ENCODE results near the gene KNCN. TPM values are rescaled to one million over a fixed set of nuclear protein-coding genes. Genes with fewer than 3 reads are reported as not detected.

The KNCN gene
- total RNA-seq, 1 donor from 2014 or later: not detected

DNA sequence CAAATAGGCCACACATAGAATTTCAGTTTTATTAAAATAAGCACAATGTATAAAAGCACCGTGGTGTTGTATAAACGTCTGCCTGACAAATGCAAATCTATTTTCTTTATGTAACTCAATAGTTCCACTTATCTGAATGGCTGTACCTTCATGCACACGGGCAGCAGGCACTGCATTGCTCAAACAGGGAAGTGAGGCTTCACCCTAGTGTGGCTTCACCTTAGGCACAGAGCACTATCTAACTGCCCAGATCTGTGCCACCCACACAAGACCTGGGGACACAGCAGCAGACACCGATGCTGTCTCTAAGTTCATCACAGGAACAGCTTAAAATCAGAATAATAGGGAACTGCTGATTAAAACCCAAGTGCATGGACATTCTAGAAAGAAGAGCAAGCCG is 6.0 kb upstream of the KNCN start:
- Histone ChIP-seq H3K27ac (no peak overlapping the region), H3K9me3 (no peaks in the 10 kb centered on the region), H3K27me3 (no peaks in the 10 kb centered on the region), H3K36me3 (peaks cover 32 to 46% of the 10 kb centered on the region in 2 donors), H3K4me1 (no peaks in the 10 kb centered on the region), H3K4me3 (no peak overlapping the region)
- intact Hi-C loops (cut with DNase I): no loop called here
- no peak for DNase-seq (ENCODE audit: low spot score in 2 of 2)
- TF ChIP-seq, protein P1, sequence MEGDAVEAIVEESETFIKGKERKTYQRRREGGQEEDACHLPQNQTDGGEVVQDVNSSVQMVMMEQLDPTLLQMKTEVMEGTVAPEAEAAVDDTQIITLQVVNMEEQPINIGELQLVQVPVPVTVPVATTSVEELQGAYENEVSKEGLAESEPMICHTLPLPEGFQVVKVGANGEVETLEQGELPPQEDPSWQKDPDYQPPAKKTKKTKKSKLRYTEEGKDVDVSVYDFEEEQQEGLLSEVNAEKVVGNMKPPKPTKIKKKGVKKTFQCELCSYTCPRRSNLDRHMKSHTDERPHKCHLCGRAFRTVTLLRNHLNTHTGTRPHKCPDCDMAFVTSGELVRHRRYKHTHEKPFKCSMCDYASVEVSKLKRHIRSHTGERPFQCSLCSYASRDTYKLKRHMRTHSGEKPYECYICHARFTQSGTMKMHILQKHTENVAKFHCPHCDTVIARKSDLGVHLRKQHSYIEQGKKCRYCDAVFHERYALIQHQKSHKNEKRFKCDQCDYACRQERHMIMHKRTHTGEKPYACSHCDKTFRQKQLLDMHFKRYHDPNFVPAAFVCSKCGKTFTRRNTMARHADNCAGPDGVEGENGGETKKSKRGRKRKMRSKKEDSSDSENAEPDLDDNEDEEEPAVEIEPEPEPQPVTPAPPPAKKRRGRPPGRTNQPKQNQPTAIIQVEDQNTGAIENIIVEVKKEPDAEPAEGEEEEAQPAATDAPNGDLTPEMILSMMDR (IDR thresholded peaks at IDR 0.05): no peak

DNA sequence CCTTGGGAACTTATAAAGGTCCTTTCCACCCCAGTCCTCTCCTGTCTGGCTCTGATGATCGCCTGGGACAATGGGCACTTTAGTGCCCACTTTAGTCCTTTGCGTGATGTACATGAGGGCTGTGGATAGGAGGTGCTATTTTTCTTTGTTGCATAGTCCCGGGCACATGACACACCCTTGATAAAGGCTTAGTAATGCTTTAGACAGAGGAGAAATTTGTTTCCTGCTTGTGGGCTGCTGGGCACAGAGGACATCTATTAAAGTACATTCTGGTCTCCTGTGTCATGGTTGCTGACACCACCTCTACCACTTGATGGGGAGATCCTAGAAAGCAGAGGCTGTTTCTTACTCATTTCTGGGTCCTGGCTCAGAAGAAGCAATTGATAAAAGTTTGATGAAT is 5.4 kb upstream of the KNCN start:
- no peaks in the 10 kb centered on the region for H3K27me3 ChIP-seq
- TF ChIP-seq, protein P1 (IDR thresholded peaks at IDR 0.05): no peak
- intact Hi-C loops (cut with DNase I): no loop called here
- DNase-seq (ENCODE audit: low spot score in 2 of 2): no peak
- peaks cover 29 to 42% of the 10 kb centered on the region in 2 donors for H3K36me3 ChIP-seq
- H3K27ac ChIP-seq: no peak overlapping the region
- no peaks in the 10 kb centered on the region for H3K9me3 ChIP-seq
- no peaks in the 10 kb centered on the region for H3K4me1 ChIP-seq
- no peak overlapping the region for H3K4me3 ChIP-seq

DNA sequence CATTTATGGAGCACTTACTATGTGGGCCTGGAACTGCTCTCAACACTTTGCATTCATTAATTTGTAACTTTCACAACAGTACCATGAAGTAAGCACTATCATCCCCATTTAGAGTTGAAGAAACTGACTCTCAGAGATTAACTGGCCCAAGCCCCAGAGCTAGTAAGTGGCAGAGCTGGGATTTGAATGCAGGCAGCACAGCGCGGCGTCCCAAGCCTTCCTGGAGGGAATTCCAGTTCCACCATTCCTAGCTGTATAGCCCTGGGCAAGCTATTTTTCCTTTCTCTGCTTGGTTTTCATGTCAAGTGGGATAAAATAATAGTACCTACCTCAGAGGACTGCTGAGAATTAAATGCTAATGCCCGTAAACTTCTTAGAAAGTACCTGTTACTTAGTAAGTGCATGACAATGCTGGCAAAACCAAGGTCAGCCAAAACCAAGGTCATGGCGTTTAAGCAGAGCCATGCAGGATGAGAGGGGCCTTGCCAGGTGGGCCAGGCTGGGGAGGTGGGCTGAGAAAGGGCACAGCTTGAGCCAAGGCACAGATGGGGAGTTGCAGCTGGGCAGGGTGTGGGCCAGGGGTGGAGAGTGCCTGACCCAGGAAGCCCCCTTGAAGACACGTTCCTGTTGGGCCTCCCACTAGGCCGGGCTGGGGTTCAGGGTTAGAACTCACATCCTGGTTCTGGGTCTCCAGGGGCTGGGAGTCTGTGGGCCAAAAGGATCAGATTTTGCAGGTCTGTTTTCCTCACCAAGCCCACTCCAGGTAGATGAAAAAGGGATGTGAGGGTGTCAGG is 4.6 kb upstream of the KNCN start:
- intact Hi-C loops (cut with DNase I): no loop called here
- no peak overlapping the region for H3K27ac ChIP-seq
- no peaks in the 10 kb centered on the region for H3K9me3 ChIP-seq
- H3K36me3 ChIP-seq: peaks cover 21 to 34% of the 10 kb centered on the region in 2 donors
- DNase-seq (ENCODE audit: low spot score in 2 of 2): no peak
- no peaks in the 10 kb centered on the region for H3K27me3 ChIP-seq
- no peak overlapping the region for H3K4me3 ChIP-seq
- TF ChIP-seq, protein P1 (IDR thresholded peaks at IDR 0.05): no peak
- H3K4me1 ChIP-seq: no peaks in the 10 kb centered on the region

DNA sequence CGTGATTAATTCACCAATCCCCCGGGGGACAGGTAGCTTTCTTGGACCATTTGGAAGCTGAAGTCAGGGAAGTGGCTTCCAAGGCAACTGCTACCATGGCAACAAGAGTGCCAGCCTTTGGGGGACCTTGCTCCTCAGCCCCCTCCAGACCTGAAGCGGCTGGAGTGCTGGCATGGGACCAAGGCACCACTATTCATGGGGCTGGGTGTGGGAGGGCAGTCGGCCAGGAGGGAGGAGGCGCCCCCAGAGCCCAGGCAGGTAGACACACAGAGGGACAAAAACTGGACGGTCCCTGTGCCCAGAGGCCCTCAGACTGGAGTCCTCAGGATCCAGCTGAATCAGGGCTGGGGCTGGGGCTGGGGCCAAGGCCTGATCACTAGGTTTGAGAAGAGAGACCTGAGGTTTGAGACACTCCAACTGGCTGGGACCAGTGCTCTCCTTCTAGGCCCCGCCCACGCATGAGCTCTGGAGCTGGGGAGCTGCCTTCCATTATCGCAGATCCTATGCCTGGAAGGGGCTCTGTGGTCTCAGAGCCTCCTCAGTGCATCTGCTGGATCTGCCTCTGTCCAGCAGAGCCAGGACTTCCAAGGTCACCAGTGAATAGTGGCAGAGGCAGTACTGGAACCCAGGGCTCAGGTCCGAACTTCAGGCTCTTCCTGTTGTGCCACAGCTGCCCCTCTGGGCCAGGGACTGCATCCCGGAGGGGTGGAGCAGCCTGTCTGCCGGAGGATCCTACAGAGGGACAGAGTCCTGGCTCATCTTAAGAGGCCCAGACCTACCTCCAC is 3.3 kb upstream of the KNCN start:
- DNase-seq (ENCODE audit: low spot score in 2 of 2): no peak
- Histone ChIP-seq H3K36me3 (peaks cover 10 to 23% of the 10 kb centered on the region in 2 donors), H3K27ac (no peak overlapping the region), H3K4me1 (no peaks in the 10 kb centered on the region), H3K4me3 (no peak overlapping the region), H3K9me3 (no peaks in the 10 kb centered on the region), H3K27me3 (no peaks in the 10 kb centered on the region)
- TF ChIP-seq, protein P1 (IDR thresholded peaks at IDR 0.05): no peak
- intact Hi-C loops (cut with DNase I): no loop called here

DNA sequence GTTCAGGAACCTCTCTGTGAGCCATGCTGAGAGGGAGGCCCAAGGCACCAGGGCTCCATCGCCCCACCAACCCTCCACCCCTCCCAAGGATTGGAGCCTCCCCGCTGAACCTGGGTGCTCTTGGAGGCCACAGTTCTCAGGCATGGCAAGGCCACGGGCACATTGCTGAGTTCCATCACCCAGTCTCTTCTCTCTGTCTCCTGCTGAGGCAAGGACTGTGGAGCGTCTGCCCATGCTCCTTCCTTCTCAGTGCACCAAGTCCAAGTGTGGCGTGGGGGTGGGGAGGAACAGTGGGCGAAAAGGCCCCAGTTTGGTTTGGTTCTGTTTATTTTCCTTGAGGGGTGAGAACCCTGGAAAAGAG is 2.8 kb upstream of the KNCN start:
- TF ChIP-seq, protein P1 (IDR thresholded peaks at IDR 0.05): no peak

More for the DNA sequence above, 2.8 kb upstream of the KNCN start:
- intact Hi-C loops (cut with DNase I): no loop called here
- Histone ChIP-seq H3K4me3 (no peak overlapping the region), H3K36me3 (peaks cover 5 to 18% of the 10 kb centered on the region in 2 donors), H3K27ac (no peak overlapping the region), H3K9me3 (no peaks in the 10 kb centered on the region), H3K27me3 (no peaks in the 10 kb centered on the region), H3K4me1 (no peaks in the 10 kb centered on the region)
- DNase-seq (ENCODE audit: low spot score in 2 of 2): no peak

Data from ascending aorta (tissue), 2 donors.